SH-SY5Y (cell line): Measurements from ENCODE around the gene IL1A.

Experiments
- GATA2 ChIP-seq: IDR thresholded peaks from 2 replicates; pipeline ENCODE4 v1.6.1; 2011; ENCODE audit warnings: mild to moderate bottlenecking, low read depth, low read length
- GATA3 ChIP-seq: IDR thresholded peaks from 2 replicates; pipeline ENCODE4 v1.6.1; 2011; ENCODE audit warnings: low read depth, mild to moderate bottlenecking, low read length, moderate library complexity

DNA sequence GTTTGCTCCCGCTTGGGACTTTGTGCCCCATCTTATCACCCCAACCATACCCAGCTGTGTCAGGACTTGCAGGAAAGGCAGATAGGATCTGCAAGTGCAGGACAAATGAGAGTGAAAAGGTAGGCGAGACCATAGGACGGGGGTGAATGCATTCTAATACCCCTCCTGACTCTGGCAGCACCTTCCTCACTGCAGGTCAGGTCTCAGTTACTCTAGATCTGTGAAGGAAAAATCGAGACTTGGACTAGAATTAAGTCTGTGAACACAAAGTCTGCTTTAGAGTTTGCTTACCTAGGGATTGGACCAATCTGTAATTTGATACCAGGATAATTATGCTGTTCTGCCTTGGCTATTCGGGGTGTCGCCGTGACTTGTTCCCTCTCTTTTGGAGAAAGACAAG lies 43.8 kb downstream of the IL1A start:
- TF ChIP-seq GATA3 (no peak), GATA2 (no peak)
